OCI-LY7 (cell line): ENCODE data around the gene OGFOD3.

Source experiments
- CTCF ChIP-seq: fragments of 200-600 bp; sonication (generic); conservative IDR thresholded peaks from 2 replicates; pipeline ENCODE4 v1.5.1; 2014; ENCODE audit warnings: mild to moderate bottlenecking, antibody characterized with exemption, low read length, moderate library complexity, mixed read lengths
- EZH2phosphoT487 ChIP-seq: fragments of 200-600 bp; sonication (generic); IDR thresholded peaks from 2 replicates; pipeline ENCODE4 v1.6.1; 2018; ENCODE audit warnings: low read depth, borderline replicate concordance, mild to moderate bottlenecking, mixed run types, antibody characterized with exemption, low read length, moderate library complexity, mixed read lengths

GRCh38 chr17:82407255-82407654 is 11.1 kb downstream of the OGFOD3 start:
- no peak for TF ChIP-seq CTCF
- no peak for TF ChIP-seq EZH2phosphoT487
